ENCODE data around the gene GDAP1L1.
A peak's percentile ranks its signal among the peaks of the same experiment; 100 is the strongest.
"Not testable (repeated sequence)": the region's sequence is repeated elsewhere in the genome, so short reads cannot be mapped to it uniquely, and the experiment has no call there.

The GDAP1L1 gene

GRCh38 chr20:44288252-44288651 lies 41.1 kb downstream of the GDAP1L1 start:
- no peaks in the 10 kb centered on the region for H3K4me1 Mint-ChIP-seq (ENCODE audit: low read depth)
- no peak overlapping the region for H3K27ac Mint-ChIP-seq
- H3K36me3 Mint-ChIP-seq (ENCODE audit: low read depth), result no peaks in the 10 kb centered on the region

GRCh38 chr20:44291754-44292153 lies 44.6 kb downstream of the GDAP1L1 start:
- Mint-ChIP-seq H3K27ac (no peak overlapping the region), H3K4me1 (ENCODE audit: low read depth) (no peaks in the 10 kb centered on the region)

More at GRCh38 chr20:44288252-44288651, 41.1 kb downstream of the GDAP1L1 start:
- Mint-ChIP-seq H3K9me3 (no peaks in the 10 kb centered on the region), H3K4me3 (no peak overlapping the region), H3K27me3 (ENCODE audit: low read depth) (no peaks in the 10 kb centered on the region)

GRCh38 chr20:44296011-44296410 lies 48.9 kb downstream of the GDAP1L1 start:
- Mint-ChIP-seq H3K36me3 (ENCODE audit: low read depth) (no peaks in the 10 kb centered on the region), H3K27me3 (ENCODE audit: low read depth) (no peaks in the 10 kb centered on the region), H3K9me3 (no peaks in the 10 kb centered on the region), H3K4me3 (no peak overlapping the region), H3K4me1 (ENCODE audit: low read depth) (no peaks in the 10 kb centered on the region), H3K27ac (no peak overlapping the region)

More at GRCh38 chr20:44291754-44292153, 44.6 kb downstream of the GDAP1L1 start:
- Mint-ChIP-seq H3K36me3 (ENCODE audit: low read depth) (no peaks in the 10 kb centered on the region), H3K9me3 (no peaks in the 10 kb centered on the region), H3K4me3 (no peak overlapping the region), H3K27me3 (ENCODE audit: low read depth) (no peaks in the 10 kb centered on the region)

GRCh38 chr20:44297721-44298120 lies 50.6 kb downstream of the GDAP1L1 start:
- Mint-ChIP-seq H3K36me3 (ENCODE audit: low read depth) (no peaks in the 10 kb centered on the region), H3K27me3 (ENCODE audit: low read depth) (no peaks in the 10 kb centered on the region), H3K4me1 (ENCODE audit: low read depth) (no peaks in the 10 kb centered on the region), H3K27ac (no peak overlapping the region), H3K9me3 (no peaks in the 10 kb centered on the region), H3K4me3 (no peak overlapping the region)

- H3K9me3 Mint-ChIP-seq; H3K4me3 Mint-ChIP-seq; H3K27me3 Mint-ChIP-seq (ENCODE audit: low read depth); H3K4me1 Mint-ChIP-seq (ENCODE audit: low read depth); H3K36me3 Mint-ChIP-seq (ENCODE audit: low read depth); H3K27ac Mint-ChIP-seq: not testable (repeated sequence)
These were observed 52.0 kb downstream of the GDAP1L1 start for GRCh38 chr20:44299011-44299535.

- Mint-ChIP-seq H3K4me3 (no peak overlapping the region), H3K4me1 (ENCODE audit: low read depth) (no peaks in the 10 kb centered on the region), H3K36me3 (ENCODE audit: low read depth) (no peaks in the 10 kb centered on the region), H3K27me3 (ENCODE audit: low read depth) (no peaks in the 10 kb centered on the region), H3K9me3 (no peaks in the 10 kb centered on the region), H3K27ac (no peak overlapping the region)
These were observed 54.2 kb downstream of the GDAP1L1 start for GRCh38 chr20:44301285-44301684.

- no peaks in the 10 kb centered on the region for H3K27me3 Mint-ChIP-seq (ENCODE audit: low read depth)
These were observed 55.0 kb downstream of the GDAP1L1 start for GRCh38 chr20:44302026-44302669.

GRCh38 chr20:44302736-44303135 lies 55.6 kb downstream of the GDAP1L1 start:
- no peak overlapping the region for H3K27ac Mint-ChIP-seq
- no peaks in the 10 kb centered on the region for H3K9me3 Mint-ChIP-seq
- H3K27me3 Mint-ChIP-seq (ENCODE audit: low read depth), result no peaks in the 10 kb centered on the region
- no peak overlapping the region for H3K4me3 Mint-ChIP-seq
- H3K36me3 Mint-ChIP-seq (ENCODE audit: low read depth), result no peaks in the 10 kb centered on the region
- no peaks in the 10 kb centered on the region for H3K4me1 Mint-ChIP-seq (ENCODE audit: low read depth)

More at GRCh38 chr20:44302026-44302669, 55.0 kb downstream of the GDAP1L1 start:
- Mint-ChIP-seq H3K4me3 (no peak overlapping the region), H3K27ac (no peak overlapping the region), H3K4me1 (ENCODE audit: low read depth) (no peaks in the 10 kb centered on the region), H3K36me3 (ENCODE audit: low read depth) (no peaks in the 10 kb centered on the region), H3K9me3 (no peaks in the 10 kb centered on the region)

- H3K9me3 Mint-ChIP-seq, result no peaks in the 10 kb centered on the region
- no peak overlapping the region for H3K4me3 Mint-ChIP-seq
These were observed 57.3 kb downstream of the GDAP1L1 start for GRCh38 chr20:44304383-44304782.

GRCh38 chr20:44306927-44307326 lies 59.8 kb downstream of the GDAP1L1 start:
- Mint-ChIP-seq H3K4me1 (ENCODE audit: low read depth) (peaks cover 16% of the 10 kb centered on the region), H3K4me3 (no peak overlapping the region), H3K36me3 (ENCODE audit: low read depth) (no peaks in the 10 kb centered on the region), H3K27me3 (ENCODE audit: low read depth) (peaks cover 4% of the 10 kb centered on the region), H3K9me3 (no peaks in the 10 kb centered on the region), H3K27ac (no peak overlapping the region)

More at GRCh38 chr20:44304383-44304782, 57.3 kb downstream of the GDAP1L1 start:
- no peaks in the 10 kb centered on the region for H3K4me1 Mint-ChIP-seq (ENCODE audit: low read depth)
- no peaks in the 10 kb centered on the region for H3K27me3 Mint-ChIP-seq (ENCODE audit: low read depth)
- H3K36me3 Mint-ChIP-seq (ENCODE audit: low read depth), result no peaks in the 10 kb centered on the region
- H3K27ac Mint-ChIP-seq, result no peak overlapping the region

GRCh38 chr20:44309763-44310663 lies 62.9 kb downstream of the GDAP1L1 start:
- no peaks in the 10 kb centered on the region for H3K9me3 Mint-ChIP-seq
- H3K27me3 Mint-ChIP-seq (ENCODE audit: low read depth), result peaks cover 4% of the 10 kb centered on the region
- peak overlapping the region; percentile 83 for H3K27ac Mint-ChIP-seq
- H3K4me3 Mint-ChIP-seq, result peak overlapping the region; percentile 90
- no peaks in the 10 kb centered on the region for H3K36me3 Mint-ChIP-seq (ENCODE audit: low read depth)
- peaks cover 16% of the 10 kb centered on the region for H3K4me1 Mint-ChIP-seq (ENCODE audit: low read depth)

GRCh38 chr20:44310664-44311639 lies 63.8 kb downstream of the GDAP1L1 start, which contains the start of gene FITM2:
Gene FITM2, minus strand, starts transcription at chr20:44311202. Its CDS starts 54 bp downstream, at chr20:44311148.
- Mint-ChIP-seq H3K27ac (peak within 1 kb of the TSS; percentile 83), H3K4me1 (ENCODE audit: low read depth) (peaks cover 16% of the 10 kb centered on the region), H3K9me3 (no peaks in the 10 kb centered on the region), H3K27me3 (ENCODE audit: low read depth) (peaks cover 4% of the 10 kb centered on the region), H3K4me3 (peak within 1 kb of the TSS; percentile 90), H3K36me3 (ENCODE audit: low read depth) (no peaks in the 10 kb centered on the region)

- Mint-ChIP-seq H3K4me3 (no peak overlapping the region), H3K36me3 (ENCODE audit: low read depth) (no peaks in the 10 kb centered on the region), H3K27me3 (ENCODE audit: low read depth) (peaks cover 4% of the 10 kb centered on the region), H3K27ac (no peak overlapping the region), H3K4me1 (ENCODE audit: low read depth) (peaks cover 12% of the 10 kb centered on the region), H3K9me3 (no peaks in the 10 kb centered on the region)
These were observed 67.8 kb downstream of the GDAP1L1 start for GRCh38 chr20:44314870-44315269.

All from T-helper 1 cell treated with Interleukin-12 subunit alpha and Interleukin-12 subunit beta and Interleukin-4 antibody, amounts not matched to agents 30 μg/mL and 1 μg/mL, for 36 hours (primary cell).